Activated CD8-positive, alpha-beta memory T cell treated with anti-CD3 and anti-CD28 coated beads, Interleukin-2, amount 10 ng/mL, durations not matched to agents 7 days and 5 days (primary cell): ENCODE measurements around the gene KRTAP4-16. TPM values are rescaled to one million over a fixed set of nuclear protein-coding genes. Genes with fewer than 3 reads are reported as not detected.
"Not testable (repeated sequence)": the region's sequence is repeated elsewhere in the genome, so short reads cannot be mapped to it uniquely, and the experiment has no call there.

Source experiments
- ATAC-seq: fragments of 150-1000 bp; cut with Tn5 transposase; one replicate; pipeline ENCODE4 v1.10.0; 2021; ENCODE audit warnings: moderate library complexity
- CTCF ChIA-PET: fragments of 350-600 bp; sonication (Branson Sonifier 250); formaldehyde crosslinking; loops from one replicate; lab custom pipeline; 2021; ENCODE audit warnings: antibody characterized with exemption; lab: Charles Lee
- DNase-seq: peaks from one replicate; pipeline ENCODE4 v3.0.0-alpha.2; 2020
- H3K27ac Mint-ChIP-seq: one replicate; pipeline ENCODE4 v1.8.0; 2021; ENCODE audit warnings: mild to moderate bottlenecking, mixed read lengths
- H3K27me3 Mint-ChIP-seq: one replicate; pipeline ENCODE4 v1.8.0; 2021; ENCODE audit warnings: mixed read lengths
- H3K36me3 Mint-ChIP-seq: one replicate; pipeline ENCODE4 v1.8.0; 2021; ENCODE audit warnings: mild to moderate bottlenecking, mixed read lengths
- H3K4me1 Mint-ChIP-seq: one replicate; pipeline ENCODE4 v1.8.0; 2021; ENCODE audit warnings: mixed read lengths
- H3K4me3 Mint-ChIP-seq: one replicate; pipeline ENCODE4 v1.8.0; 2021; ENCODE audit warnings: mild to moderate bottlenecking, moderate library complexity, mixed read lengths
- H3K9me3 Mint-ChIP-seq: one replicate; pipeline ENCODE4 v1.8.0; 2022; ENCODE audit warnings: low read depth, mixed read lengths
- total RNA-seq, 2 experiments: library from RNA; stranded (reverse); gene quantifications; one replicate each; pipeline ENCODE4 v1.2.3, GENCODE V29; 2021

The KRTAP4-16 gene
- total RNA-seq, 2 experiments from 2014 or later = not detected

DNA sequence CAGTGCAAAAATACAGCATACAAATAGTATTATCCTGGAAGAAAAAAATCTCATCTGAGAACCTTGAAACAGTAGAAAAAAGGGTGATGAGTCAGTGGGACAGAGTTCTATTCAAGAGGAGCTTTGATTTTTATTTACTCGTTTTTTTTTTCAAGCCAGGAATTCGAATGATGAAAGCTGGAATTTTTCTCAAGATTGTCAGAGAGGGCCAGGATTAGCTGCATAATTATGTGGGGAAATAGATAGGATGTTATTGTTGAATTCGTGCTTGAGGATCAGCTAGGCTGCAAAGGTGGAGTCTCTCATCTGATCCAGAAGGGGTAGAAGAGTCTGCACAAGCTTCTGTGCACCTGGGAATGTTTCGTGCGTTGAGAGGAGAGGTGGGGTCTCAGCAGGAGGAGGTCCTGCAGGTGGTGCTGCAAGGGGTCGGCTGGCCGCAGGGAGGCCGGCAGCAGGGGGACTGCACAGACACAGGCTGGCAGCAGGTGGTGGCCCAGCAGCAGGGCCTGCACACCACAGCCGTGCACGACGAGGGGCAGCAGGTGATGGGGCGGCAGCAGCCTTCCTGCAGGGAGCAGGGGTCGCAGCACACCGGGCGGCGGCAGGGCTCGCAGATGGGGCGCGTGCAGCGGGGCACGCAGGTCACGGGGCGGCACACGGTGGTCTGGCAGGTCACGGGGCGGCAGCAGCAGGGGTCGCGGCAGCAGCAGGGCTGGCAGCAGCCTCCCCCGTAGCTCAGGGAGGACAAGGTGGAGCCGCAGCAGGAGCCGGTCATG lies 42.5 kb downstream of the KRTAP4-16 start:
- H3K27ac Mint-ChIP-seq, H3K4me1 Mint-ChIP-seq, ATAC-seq, CTCF ChIA-PET, H3K36me3 Mint-ChIP-seq, H3K4me3 Mint-ChIP-seq, DNase-seq, H3K9me3 Mint-ChIP-seq: not testable (repeated sequence)
- H3K27me3 Mint-ChIP-seq = peaks cover 51% of the 10 kb centered on the region

DNA sequence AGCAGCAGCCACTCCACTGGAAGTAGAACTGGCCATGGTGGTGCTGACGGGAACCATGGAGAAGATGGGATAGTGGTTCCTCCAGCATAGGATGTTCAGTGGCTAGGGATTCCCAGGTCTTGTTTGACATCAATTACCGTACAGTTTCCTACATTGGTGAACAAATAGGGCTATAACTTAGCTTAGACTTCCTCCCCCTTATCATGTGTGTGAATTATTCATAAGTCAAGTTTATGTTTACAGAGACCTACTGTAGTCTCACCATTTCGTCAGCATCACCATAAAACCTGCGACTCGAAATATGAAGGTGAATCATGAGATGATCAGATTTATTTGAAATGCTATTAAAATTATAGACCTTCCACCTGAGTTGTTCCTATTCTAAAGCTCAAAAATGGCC lies 43.3 kb downstream of the KRTAP4-16 start:
- no peaks in the 10 kb centered on the region for H3K36me3 Mint-ChIP-seq
- no peaks in the 10 kb centered on the region for H3K4me1 Mint-ChIP-seq
- CTCF ChIA-PET = no interaction called here
- H3K9me3 Mint-ChIP-seq = peaks cover 3% of the 10 kb centered on the region
- no peak overlapping the region for H3K4me3 Mint-ChIP-seq
- ATAC-seq (no peak), DNase-seq (no peak)
- H3K27ac Mint-ChIP-seq = no peak overlapping the region
- H3K27me3 Mint-ChIP-seq = peaks cover 48% of the 10 kb centered on the region

DNA sequence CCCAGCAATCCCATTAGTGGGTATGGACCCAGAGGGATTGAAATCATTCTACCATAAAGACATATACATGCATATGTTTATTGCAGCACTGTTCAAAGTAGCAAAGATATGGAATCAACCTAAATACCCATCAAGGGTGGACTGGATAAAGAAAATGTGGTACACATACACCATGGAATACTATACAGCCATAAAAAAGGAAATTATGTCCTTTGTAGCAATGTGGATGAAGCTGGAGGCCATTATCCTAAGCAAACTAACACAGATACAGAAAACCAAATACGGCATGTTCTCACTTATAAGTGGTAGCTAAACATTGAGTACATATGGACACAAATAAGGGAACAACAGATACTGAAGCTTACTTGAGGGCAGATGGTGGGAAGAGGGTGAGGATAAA lies 44.5 kb downstream of the KRTAP4-16 start:
- DNase-seq (no peak), ATAC-seq (no peak)
- H3K36me3 Mint-ChIP-seq = no peaks in the 10 kb centered on the region
- no peaks in the 10 kb centered on the region for H3K4me1 Mint-ChIP-seq
- H3K27me3 Mint-ChIP-seq = peaks cover 54% of the 10 kb centered on the region
- H3K4me3 Mint-ChIP-seq = no peak overlapping the region
- H3K9me3 Mint-ChIP-seq = peaks cover 3% of the 10 kb centered on the region
- CTCF ChIA-PET = no interaction called here
- no peak overlapping the region for H3K27ac Mint-ChIP-seq

GRCh38 chr17:41055130-41055529 lies 46.9 kb downstream of the KRTAP4-16 start, which contains the start of gene KRTAP2-2:
Gene KRTAP2-2 (minus strand): TSS chr17:41055230. CDS start chr17:41055211, 19 bp downstream.
- DNase-seq, H3K27ac Mint-ChIP-seq, H3K36me3 Mint-ChIP-seq, ATAC-seq, H3K4me3 Mint-ChIP-seq, H3K9me3 Mint-ChIP-seq, CTCF ChIA-PET, H3K4me1 Mint-ChIP-seq: not testable (repeated sequence)
- peaks cover 41% of the 10 kb centered on the region for H3K27me3 Mint-ChIP-seq

- CTCF ChIA-PET, ATAC-seq: not testable (repeated sequence)
These were observed 47.5 kb downstream of the KRTAP4-16 start for GRCh38 chr17:41054556-41054955.

GRCh38 chr17:41054025-41054424 lies 48.0 kb downstream of the KRTAP4-16 start:
- Mint-ChIP-seq H3K36me3 (no peaks in the 10 kb centered on the region), H3K27me3 (peaks cover 36% of the 10 kb centered on the region), H3K4me1 (no peaks in the 10 kb centered on the region), H3K9me3 (peaks cover 3% of the 10 kb centered on the region), H3K4me3 (no peak overlapping the region), H3K27ac (no peak overlapping the region)
- ATAC-seq = no peak
- CTCF ChIA-PET = no interaction called here
- no peak for DNase-seq

More at GRCh38 chr17:41054556-41054955, 47.5 kb downstream of the KRTAP4-16 start:
- not testable (repeated sequence) for H3K36me3 Mint-ChIP-seq, H3K9me3 Mint-ChIP-seq, H3K4me3 Mint-ChIP-seq, DNase-seq, H3K4me1 Mint-ChIP-seq, H3K27ac Mint-ChIP-seq
- H3K27me3 Mint-ChIP-seq = peaks cover 39% of the 10 kb centered on the region

- DNase-seq (no peak), ATAC-seq (no peak)
- H3K27me3 Mint-ChIP-seq = peaks cover 32% of the 10 kb centered on the region
- H3K36me3 Mint-ChIP-seq = no peaks in the 10 kb centered on the region
- no peak overlapping the region for H3K27ac Mint-ChIP-seq
- H3K4me1 Mint-ChIP-seq = no peaks in the 10 kb centered on the region
- H3K9me3 Mint-ChIP-seq = peaks cover 3% of the 10 kb centered on the region
- H3K4me3 Mint-ChIP-seq = no peak overlapping the region
- CTCF ChIA-PET = no interaction called here
These were observed 49.4 kb downstream of the KRTAP4-16 start for GRCh38 chr17:41052566-41052965.

Other genes with a start within 250 kb of the KRTAP4-16 start
- gene KRT12, start 235.0 kb downstream of the KRTAP4-16 start, total RNA-seq = not detected
- not detected for gene KRT20, start 217.0 kb downstream of the KRTAP4-16 start, total RNA-seq
- gene KRT23, start 164.6 kb downstream of the KRTAP4-16 start, total RNA-seq = not detected
- gene KRT39, start 135.3 kb downstream of the KRTAP4-16 start, total RNA-seq = not detected
- not detected for gene KRT40, start 117.9 kb downstream of the KRTAP4-16 start, total RNA-seq
- gene KRTAP3-3, start 108.0 kb downstream of the KRTAP4-16 start, total RNA-seq = not detected
- gene KRTAP3-2, start 102.3 kb downstream of the KRTAP4-16 start, total RNA-seq = not detected
- not detected for gene KRTAP3-1, start 93.1 kb downstream of the KRTAP4-16 start, total RNA-seq
- not detected for gene KRTAP1-5, start 75.0 kb downstream of the KRTAP4-16 start, total RNA-seq
- gene KRTAP1-4, start 72.0 kb downstream of the KRTAP4-16 start, total RNA-seq = not detected
- gene KRTAP1-3, start 67.3 kb downstream of the KRTAP4-16 start, total RNA-seq = not detected
- gene KRTAP1-1, start 60.8 kb downstream of the KRTAP4-16 start, total RNA-seq = not detected
- not detected for gene KRTAP2-1, start 54.9 kb downstream of the KRTAP4-16 start, total RNA-seq
- not detected for gene KRTAP2-2, start 47.0 kb downstream of the KRTAP4-16 start, total RNA-seq
- not detected for gene KRTAP2-3, start 42.1 kb downstream of the KRTAP4-16 start, total RNA-seq
- not detected for gene KRTAP2-4, start 36.3 kb downstream of the KRTAP4-16 start, total RNA-seq
- not detected for gene KRTAP4-7, start 18.1 kb downstream of the KRTAP4-16 start, total RNA-seq
- not detected for gene KRTAP4-8, start 4.1 kb downstream of the KRTAP4-16 start, total RNA-seq
- not detected for gene KRTAP4-9, start 3.2 kb upstream of the KRTAP4-16 start, total RNA-seq
- gene KRTAP4-11, start 16.2 kb upstream of the KRTAP4-16 start, total RNA-seq = not detected
- not detected for gene KRTAP4-12, start 22.0 kb upstream of the KRTAP4-16 start, total RNA-seq
- not detected for gene KRTAP4-6, start 38.3 kb upstream of the KRTAP4-16 start, total RNA-seq
- not detected for gene KRTAP4-5, start 47.6 kb upstream of the KRTAP4-16 start, total RNA-seq
- not detected for gene KRTAP4-4, start 58.5 kb upstream of the KRTAP4-16 start, total RNA-seq
- not detected for gene KRTAP4-3, start 66.0 kb upstream of the KRTAP4-16 start, total RNA-seq
- gene KRTAP4-2, start 76.0 kb upstream of the KRTAP4-16 start, total RNA-seq = not detected
- gene KRTAP4-1, start 82.7 kb upstream of the KRTAP4-16 start, total RNA-seq = not detected
- gene KRTAP9-1, start 87.7 kb upstream of the KRTAP4-16 start, total RNA-seq = not detected
- gene KRTAP9-2, start 124.4 kb upstream of the KRTAP4-16 start, total RNA-seq = not detected
- gene KRTAP9-3, start 130.2 kb upstream of the KRTAP4-16 start, total RNA-seq = not detected
- not detected for gene KRTAP9-8, start 135.8 kb upstream of the KRTAP4-16 start, total RNA-seq
- not detected for gene KRTAP9-4, start 147.5 kb upstream of the KRTAP4-16 start, total RNA-seq
- gene KRTAP9-9, start 153.2 kb upstream of the KRTAP4-16 start, total RNA-seq = not detected
- not detected for gene KRTAP9-6, start 163.2 kb upstream of the KRTAP4-16 start, total RNA-seq
- gene KRTAP9-7, start 173.5 kb upstream of the KRTAP4-16 start, total RNA-seq = not detected
- gene KRTAP29-1, start 200.6 kb upstream of the KRTAP4-16 start, total RNA-seq = not detected
- gene KRTAP16-1, start 207.1 kb upstream of the KRTAP4-16 start, total RNA-seq = not detected
- not detected for gene KRTAP17-1, start 213.5 kb upstream of the KRTAP4-16 start, total RNA-seq
- gene KRT33A, start 248.6 kb upstream of the KRTAP4-16 start, total RNA-seq = not detected